ENCODE measurements around the gene XRRA1. TPM values are rescaled to one million over a fixed set of nuclear protein-coding genes. Genes with fewer than 3 reads are reported as not detected.

The XRRA1 gene
- total RNA-seq, 1 experiment from 2014 or later: 34.1 TPM

- BruUV-seq (replicated peaks): no TSS peak
- ATAC-seq: no peak
- no peak overlapping the region for H3K27ac ChIP-seq (ENCODE audit: low read length)
- intact Hi-C loops (cut with micrococcal nuclease; ENCODE audit: unreplicated experiment) (no loop called here), in situ Hi-C loops (cut with HindIII; ENCODE audit: low pct_unique_long_range_greater_than_20kb, low sequenced_read_pairs) (no loop called here)
- no peak for DNase-seq (ENCODE audit: low read depth, low spot score)
- peaks cover 10% of the 10 kb centered on the region for H3K36me3 ChIP-seq (ENCODE audit: control insufficient read depth, insufficient read depth, low read length)
- H3K27me3 ChIP-seq (ENCODE audit: control insufficient read depth, insufficient read depth, low read length): no peaks in the 10 kb centered on the region
- TF ChIP-seq TCF7L2 (IDR thresholded peaks at IDR 0.05; ENCODE audit: low read depth, low read length) (no peak), SIN3A (IDR thresholded peaks at IDR 0.05; ENCODE audit: borderline replicate concordance, insufficient read depth, low read depth, low read length) (no peak), POLR2AphosphoS5 (IDR thresholded peaks at IDR 0.05; ENCODE audit: low read depth, low read length) (no peak), CTCF (IDR thresholded peaks at IDR 0.05) (no peak)
- no peaks in the 10 kb centered on the region for H3K4me1 ChIP-seq (ENCODE audit: control insufficient read depth, insufficient read depth, low read length)
- no peaks in the 10 kb centered on the region for H3K9me3 ChIP-seq (ENCODE audit: control insufficient read depth, insufficient read depth, low read depth, low read length)
- H3K4me3 ChIP-seq (ENCODE audit: low read depth in 2 of 2, low read length in 2 of 2): no peak overlapping the region
- ChIA-PET CTCF (no interaction called here), POLR2A (no interaction called here)
These were observed 31.7 kb upstream of the XRRA1 start for GRCh38 chr11:74980634-74981033.

- BruUV-seq (replicated peaks): no TSS peak
- H3K4me3 ChIP-seq (ENCODE audit: low read depth in 2 of 2, low read length in 2 of 2): no peak overlapping the region
- ChIA-PET POLR2A (no interaction called here), CTCF (no interaction called here)
- DNase-seq (ENCODE audit: low read depth, low spot score) (no peak), ATAC-seq (no peak)
- intact Hi-C loops (cut with micrococcal nuclease; ENCODE audit: unreplicated experiment) (no loop called here), in situ Hi-C loops (cut with HindIII; ENCODE audit: low pct_unique_long_range_greater_than_20kb, low sequenced_read_pairs) (no loop called here)
- no peaks in the 10 kb centered on the region for H3K27me3 ChIP-seq (ENCODE audit: control insufficient read depth, insufficient read depth, low read length)
- TF ChIP-seq SIN3A (IDR thresholded peaks at IDR 0.05; ENCODE audit: borderline replicate concordance, insufficient read depth, low read depth, low read length) (no peak), POLR2AphosphoS5 (IDR thresholded peaks at IDR 0.05; ENCODE audit: low read depth, low read length) (no peak), CTCF (IDR thresholded peaks at IDR 0.05) (no peak), REST (IDR thresholded peaks at IDR 0.05; ENCODE audit: insufficient read depth in 1 of 2, low read depth in 2 of 2, low read length in 1 of 2) (no peak), TCF7L2 (IDR thresholded peaks at IDR 0.05; ENCODE audit: low read depth, low read length) (no peak)
- no peaks in the 10 kb centered on the region for H3K4me1 ChIP-seq (ENCODE audit: control insufficient read depth, insufficient read depth, low read length)
- no peaks in the 10 kb centered on the region for H3K9me3 ChIP-seq (ENCODE audit: control insufficient read depth, insufficient read depth, low read depth, low read length)
- H3K27ac ChIP-seq (ENCODE audit: low read length): no peak overlapping the region
- peaks cover 13% of the 10 kb centered on the region for H3K36me3 ChIP-seq (ENCODE audit: control insufficient read depth, insufficient read depth, low read length)
These were observed 29.1 kb upstream of the XRRA1 start for GRCh38 chr11:74978041-74978440.
